Right kidney (tissue), 9 donors: ENCODE measurements around the gene F8.

ENCODE experiments used
- DNase-seq: peaks from one replicate; pipeline ENCODE4 v3.0.0-alpha.2; 2016
- long read RNA-seq, 8 donors: transcript quantifications; one replicate each; lab custom pipeline, GENCODE V29; 2026

Gene F8
- long read RNA-seq, donor 1, partial matches to known transcripts, result 156 of 156 reads
- long read RNA-seq, donor 1, other reads (novel, unspliced or antisense), result 0 of 156 reads
- long read RNA-seq, donor 2, partial matches to known transcripts, result 0 of 1 reads
- long read RNA-seq, donor 2, other reads (novel, unspliced or antisense), result 0 of 1 reads
- long read RNA-seq, donor 3, partial matches to known transcripts, result 0 of 1 reads
- long read RNA-seq, donor 3, other reads (novel, unspliced or antisense), result 0 of 1 reads
- long read RNA-seq, donor 4, result 0 reads
- long read RNA-seq, donor 5, partial matches to known transcripts, result 56 of 154 reads
- long read RNA-seq, donor 5, other reads (novel, unspliced or antisense), result 98 of 154 reads
- long read RNA-seq, donor 6, partial matches to known transcripts, result 109 of 160 reads
- long read RNA-seq, donor 6, other reads (novel, unspliced or antisense), result 51 of 160 reads
- long read RNA-seq, donor 7, result 0 reads
- long read RNA-seq, donor 8, partial matches to known transcripts, result 134 of 134 reads
- long read RNA-seq, donor 8, other reads (novel, unspliced or antisense), result 0 of 134 reads

GRCh38 chrX:155022585-155022984 is at the start of gene F8:
F8 (minus strand) TSS chrX:155022723; CDS start chrX:155022552, 171 bp downstream.
- no peak for DNase-seq

GRCh38 chrX:155071694-155072280 is 49.3 kb upstream of the F8 start:
- no peak for DNase-seq

GRCh38 chrX:155070975-155071693 is 48.6 kb upstream of the F8 start, which contains the start of the genes BRCC3, CMC4 and MTCP1:
BRCC3 (plus strand) TSS chrX:155071508; CDS start chrX:155071528, 20 bp downstream.
CMC4 (minus strand) TSS chrX:155071136; CDS start chrX:155064023, 7,113 bp downstream.
MTCP1 (minus strand) TSS chrX:155071136; CDS start chrX:155066010, 5,126 bp downstream.
- DNase-seq, result peak; percentile 78

DNA sequence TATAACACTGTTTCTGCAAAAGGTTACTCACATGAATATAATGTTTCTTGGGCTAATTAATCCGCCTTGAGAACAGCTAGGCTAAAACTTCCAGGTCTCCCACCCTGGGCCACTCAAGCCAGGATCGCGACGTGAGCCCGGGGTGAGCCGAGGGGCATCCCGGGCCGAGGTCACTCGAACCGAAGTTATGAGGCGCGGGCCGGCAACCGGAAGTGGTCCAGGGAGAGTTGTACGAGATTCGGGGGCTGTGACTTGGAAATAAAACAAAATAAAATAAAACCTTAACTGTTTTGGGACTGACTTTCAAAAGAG is 48.1 kb upstream of the F8 start:
- peak; percentile 69 for DNase-seq

GRCh38 chrX:155070038-155070437 is 47.5 kb upstream of the F8 start:
- peak; percentile 16 for DNase-seq

DNA sequence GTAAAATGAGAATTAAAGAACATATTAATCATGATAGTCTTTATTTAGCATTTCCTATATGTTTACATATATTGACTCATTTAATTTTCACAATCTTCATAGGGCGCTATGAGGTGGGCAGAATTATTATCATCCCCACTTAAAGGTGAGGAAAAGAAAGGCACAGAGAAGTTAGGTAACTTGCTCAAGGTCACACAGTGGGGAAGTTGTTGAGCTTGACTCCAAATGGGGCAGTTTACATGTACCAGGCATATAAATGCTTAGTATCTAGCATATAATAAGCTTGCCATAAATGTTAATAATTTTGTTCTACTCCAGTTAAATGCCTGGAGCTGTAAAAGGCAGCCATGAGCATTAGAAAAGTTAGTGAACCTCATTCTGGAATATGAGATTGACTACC is 46.9 kb upstream of the F8 start:
- DNase-seq, result no peak

DNA sequence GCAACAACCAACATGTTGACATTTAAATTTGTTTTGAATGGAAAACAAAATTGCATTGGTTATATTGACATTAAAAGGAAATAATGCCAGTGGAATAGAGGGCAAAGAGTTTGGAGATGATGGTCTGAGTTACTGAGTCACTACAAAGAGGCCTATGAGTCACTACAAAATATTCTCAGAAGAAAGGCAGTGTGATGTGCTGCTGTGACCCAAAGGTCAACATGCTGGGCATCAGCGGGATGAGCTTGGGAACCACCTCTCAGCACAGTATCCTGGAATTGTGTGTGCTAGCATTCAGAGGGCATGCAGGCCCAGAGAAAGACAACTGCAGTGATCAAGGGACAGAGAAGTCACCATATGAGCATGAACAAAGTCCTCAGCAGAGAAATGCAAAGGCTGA is 45.6 kb upstream of the F8 start:
- no peak for DNase-seq

DNA sequence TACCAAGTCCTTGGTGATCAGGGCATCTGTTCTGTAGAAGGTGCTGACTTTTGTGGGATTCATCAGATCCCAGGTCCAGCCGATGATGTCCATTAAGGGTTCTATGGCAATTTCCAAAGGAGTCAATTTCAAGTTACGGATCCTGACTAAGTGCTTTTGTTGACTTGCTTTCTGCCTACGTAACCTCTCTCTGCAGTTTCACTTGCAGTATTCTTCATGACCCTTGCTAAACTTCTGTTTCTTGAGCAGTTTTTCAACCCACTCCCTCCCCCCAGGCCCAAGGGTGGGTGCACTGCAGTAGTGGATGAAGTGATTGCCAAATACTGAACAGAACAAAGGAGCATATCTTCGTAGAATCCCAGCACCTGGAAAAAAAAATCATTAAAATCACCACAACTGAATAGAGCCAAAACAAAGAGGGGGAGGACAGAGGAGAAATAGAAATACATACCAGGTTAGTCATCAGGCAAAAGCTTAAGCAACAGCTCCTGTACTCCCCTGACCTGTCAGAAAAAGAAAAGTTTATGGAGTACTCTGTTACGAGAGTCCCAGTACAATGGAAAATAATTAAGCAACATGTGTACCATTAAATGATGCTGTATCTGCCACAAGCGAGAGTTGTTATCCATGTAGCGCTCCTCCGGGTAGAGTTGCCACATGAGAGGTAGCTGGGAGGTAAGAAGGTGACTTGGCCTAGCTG is 42.7 kb upstream of the F8 start:
- no peak for DNase-seq

DNA sequence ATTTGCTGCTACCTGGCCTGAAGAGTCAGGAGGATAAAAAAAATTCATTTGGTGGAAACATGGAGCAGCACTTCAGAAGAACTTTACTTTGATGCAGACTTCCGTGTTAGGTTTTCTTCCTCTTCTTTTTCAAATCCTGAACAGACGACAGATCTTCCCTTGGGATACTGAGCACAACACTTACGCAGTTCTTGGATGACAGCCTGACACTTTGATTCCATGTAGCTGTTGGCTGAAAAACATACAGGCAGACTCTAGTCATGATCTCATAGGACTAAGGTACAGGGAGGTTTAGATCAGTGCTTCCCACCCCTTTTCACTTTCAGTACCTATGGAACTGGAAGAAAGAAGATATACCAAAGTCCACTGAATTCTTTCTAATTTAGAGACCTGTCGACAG is 39.2 kb upstream of the F8 start:
- DNase-seq, result no peak

DNA sequence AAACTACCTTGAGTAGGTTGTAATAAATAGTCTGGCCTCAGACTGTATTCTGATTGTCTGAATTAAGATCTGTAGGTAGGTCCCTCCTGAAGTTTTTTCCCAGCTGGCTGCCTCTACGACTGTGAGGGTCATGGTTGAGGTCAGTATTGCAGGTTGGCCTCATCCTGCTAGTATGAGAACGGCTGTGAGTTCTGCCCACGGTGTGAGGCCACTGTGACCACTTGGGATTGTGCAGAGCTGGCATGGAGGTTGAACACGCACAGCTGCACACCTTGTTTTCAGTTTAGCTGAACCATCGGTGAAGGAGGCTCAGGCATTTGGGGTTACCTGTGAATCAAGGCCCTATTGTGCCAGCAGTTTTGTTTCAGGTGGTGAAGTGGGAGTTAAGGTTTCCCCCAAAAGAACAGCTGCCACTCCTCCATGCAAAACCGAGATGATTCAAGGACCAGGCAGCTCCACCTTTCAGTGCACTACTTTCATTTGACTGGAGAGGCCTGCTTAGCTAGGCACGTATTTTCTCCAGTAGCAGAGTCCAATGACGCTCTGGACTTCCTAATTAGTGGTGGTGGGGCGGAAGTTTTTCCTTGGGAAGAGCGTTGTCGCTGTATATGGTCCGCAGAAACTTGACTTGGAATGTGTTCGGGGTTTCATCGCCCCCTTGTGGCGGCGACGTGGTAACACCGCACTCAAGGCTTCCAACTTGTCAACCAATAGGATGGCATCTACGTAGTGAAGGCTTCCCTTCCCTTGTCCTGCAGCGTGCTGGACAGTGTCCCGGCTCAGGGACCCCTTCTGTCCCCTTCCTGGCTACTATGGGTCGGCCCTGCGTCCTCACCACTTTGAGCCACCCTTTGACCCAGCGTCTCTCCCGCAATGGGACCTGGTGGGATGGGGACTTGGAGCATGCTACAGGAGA is 34.6 kb upstream of the F8 start:
- peak; percentile 42 for DNase-seq

DNA sequence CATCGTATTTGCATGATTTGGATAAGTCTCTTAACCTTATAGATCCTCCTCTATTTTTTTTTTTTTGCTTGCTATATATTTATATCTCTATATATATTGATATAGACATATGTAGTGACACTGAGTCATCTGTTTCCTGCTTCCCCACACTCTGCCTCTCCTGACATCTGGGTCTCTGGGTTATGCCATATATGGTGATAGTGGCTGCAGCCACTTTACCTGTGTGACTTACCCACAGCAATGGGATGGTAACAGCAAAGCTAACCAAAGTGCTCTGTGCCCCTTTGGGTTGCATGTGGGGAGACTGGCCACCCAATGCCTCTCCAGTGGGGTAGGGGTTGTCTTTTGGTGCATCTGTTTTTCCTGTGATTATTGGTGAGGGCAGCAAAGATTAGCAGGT is 33.9 kb upstream of the F8 start:
- DNase-seq, result no peak

GRCh38 chrX:155055494-155055893 is 33.0 kb upstream of the F8 start:
- no peak for DNase-seq

DNA sequence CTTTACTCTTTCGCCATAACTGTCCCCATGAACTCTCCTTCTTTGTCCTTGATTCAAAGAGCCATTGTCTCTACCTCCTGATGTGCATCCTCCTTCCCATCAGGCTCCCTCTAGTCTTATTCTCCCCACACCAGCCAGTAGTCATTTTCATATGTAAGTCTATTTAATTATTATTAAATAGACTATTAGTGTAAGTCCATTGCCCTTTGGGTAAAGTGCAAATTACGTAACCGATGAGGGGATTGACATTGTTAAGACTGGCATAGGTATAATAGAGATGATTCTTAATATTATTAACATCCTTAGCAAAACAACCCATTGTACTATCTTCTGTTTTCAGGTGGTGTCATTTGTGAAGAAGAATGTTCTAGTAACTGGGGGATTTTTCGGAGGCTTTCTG is 31.7 kb upstream of the F8 start:
- DNase-seq, result no peak

DNA sequence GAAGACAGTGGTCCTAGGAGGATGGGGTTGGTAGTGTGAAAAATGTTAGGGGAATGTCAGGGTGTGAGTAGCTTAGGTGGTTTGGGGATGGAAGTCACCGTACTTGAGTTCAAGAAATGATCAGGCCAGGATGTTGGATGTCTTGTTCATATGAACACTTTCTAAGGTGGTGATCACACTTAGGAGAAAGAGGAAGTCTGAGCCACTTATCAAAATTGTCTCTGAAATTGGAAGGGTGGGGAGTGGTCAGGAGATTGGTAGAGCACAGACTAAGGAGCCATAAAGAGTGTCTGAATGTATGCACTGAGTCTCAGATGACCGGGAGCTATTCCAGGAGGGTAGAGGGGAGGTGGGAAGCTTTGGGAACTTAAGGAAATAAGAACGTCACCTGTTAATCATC is 31.1 kb upstream of the F8 start:
- DNase-seq, result no peak

DNA sequence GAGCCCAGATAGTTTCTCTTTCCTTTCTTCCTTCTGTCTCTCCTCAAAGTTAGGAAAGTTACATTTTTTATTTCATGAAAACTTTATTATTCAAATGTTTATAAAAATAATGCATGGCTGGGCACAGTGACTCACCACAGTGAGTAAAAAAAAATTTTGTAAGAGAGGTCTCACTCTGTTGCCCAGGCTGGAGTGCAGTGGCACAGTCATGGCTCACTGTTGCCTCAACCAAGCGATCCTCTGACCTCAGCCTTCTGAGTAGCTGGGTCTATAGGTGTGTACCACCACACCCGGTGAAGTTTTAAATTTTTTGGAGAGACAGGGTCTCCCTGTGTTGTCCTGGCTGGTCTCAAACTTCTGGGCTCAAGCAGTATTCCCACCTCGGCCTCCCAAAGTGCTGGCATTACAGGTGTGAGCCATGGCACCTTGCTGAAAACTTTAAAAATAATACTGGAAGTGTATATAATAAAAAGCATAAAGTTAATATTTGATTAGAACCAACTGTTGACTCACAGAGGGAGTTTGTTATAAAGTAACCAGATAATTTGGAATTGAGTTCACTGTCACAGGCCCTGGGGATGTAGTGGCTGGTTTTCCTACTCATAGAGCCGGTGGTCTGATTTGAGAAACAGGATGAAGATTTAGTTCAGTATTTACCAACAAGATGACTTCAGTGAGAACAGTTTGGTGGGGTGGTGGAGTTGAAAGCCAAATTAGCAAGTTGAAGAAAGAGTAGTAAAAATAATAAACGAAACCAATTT is 30.4 kb upstream of the F8 start:
- no peak for DNase-seq

GRCh38 chrX:155048977-155049619 is 26.6 kb upstream of the F8 start:
- no peak for DNase-seq

- DNase-seq, result no peak
Observed at GRCh38 chrX:155046811-155047528, 24.4 kb upstream of the F8 start.

DNA sequence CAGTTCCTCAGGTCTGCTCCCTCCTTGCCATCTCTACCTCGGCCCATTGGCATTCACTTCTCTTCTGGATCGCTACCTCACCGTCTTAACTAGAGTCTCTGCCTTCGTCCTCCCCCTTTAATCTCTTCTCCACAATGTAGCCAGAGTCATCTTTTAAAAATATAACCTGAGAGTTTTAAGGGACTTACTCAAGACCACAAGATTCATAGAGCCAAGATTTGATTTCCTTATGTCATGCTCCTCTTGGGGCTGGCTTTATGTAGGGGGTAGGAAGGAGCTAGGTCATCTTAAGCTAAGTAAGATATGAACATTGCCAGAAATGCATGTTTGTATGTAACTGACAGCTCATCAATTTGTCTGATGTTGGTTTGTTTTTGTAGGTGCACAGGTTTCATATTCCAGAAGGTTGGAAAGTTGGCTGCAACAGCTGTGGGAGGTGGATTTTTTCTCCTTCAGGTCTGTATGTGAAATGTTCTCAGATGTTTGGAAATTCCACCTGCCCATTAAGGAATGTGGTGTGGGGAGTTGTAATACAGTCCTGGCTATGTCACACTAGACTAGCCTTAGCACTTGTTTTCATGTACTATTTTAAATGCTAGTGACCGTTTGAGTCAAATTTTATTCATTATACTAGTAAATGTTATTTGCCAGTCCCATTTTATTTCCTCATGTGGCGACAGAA is 23.7 kb upstream of the F8 start:
- no peak for DNase-seq

DNA sequence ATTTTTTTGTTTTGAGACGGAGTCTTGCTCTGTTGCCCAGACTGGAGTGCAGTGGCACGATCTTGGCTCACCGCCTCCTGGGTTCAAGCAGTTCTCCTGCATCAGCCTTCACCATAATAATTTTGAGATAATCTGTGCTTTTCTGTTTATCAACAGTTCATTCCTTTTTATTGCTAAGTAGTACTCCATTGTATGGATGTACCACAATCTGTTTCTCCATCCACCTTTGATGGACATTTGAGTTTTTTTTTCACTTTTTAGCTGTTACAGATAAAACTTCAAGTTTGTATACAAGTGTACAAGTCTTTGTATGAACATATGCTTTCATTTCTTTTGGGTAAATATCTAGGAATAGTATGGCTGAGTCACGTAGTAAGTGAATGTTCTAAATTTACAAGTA is 13.2 kb upstream of the F8 start:
- DNase-seq, result no peak
